SK-MEL-5 (cell line): ENCODE results near the gene MSN. TPM values are rescaled to one million over a fixed set of nuclear protein-coding genes. Genes with fewer than 3 reads are reported as not detected.
"Not testable (repeated sequence)": the region's sequence is repeated elsewhere in the genome, so short reads cannot be mapped to it uniquely, and the experiment has no call there.

ENCODE experiments used
- DNase-seq: peaks from one replicate; pipeline ENCODE4 v3.0.0-alpha.2; 2016; ENCODE audit warnings: low read depth, low spot score
- in situ Hi-C: cut with HindIII; loops from 2 replicates; pipeline ENCODE4 v1.10.0; 2016; ENCODE audit warnings: low sequenced_read_pairs, high pct_unique_total_duplicates, low pct_unique_long_range_greater_than_20kb
- total RNA-seq: library from RNA; depleted of rRNA; stranded (reverse); fragments of >200 nt; shearing (Covaris generic); gene quantifications from 2 replicates; pipeline ENCODE4 v1.2.3, GENCODE V29; 2014; rRNA removed

MSN gene
- total RNA-seq, 1 experiment from 2014 or later, result 126 TPM

GRCh38 chrX:65750674-65751469 lies 83.4 kb downstream of the MSN start:
- in situ Hi-C loops, result no loop called here
- no peak for DNase-seq

- DNase-seq, result no peak
- in situ Hi-C loops, result no loop called here
These were observed 84.1 kb downstream of the MSN start for GRCh38 chrX:65751519-65751918.

- in situ Hi-C loops, result no loop called here
- no peak for DNase-seq
These were observed 84.8 kb downstream of the MSN start for GRCh38 chrX:65752294-65752693.

- no peak for DNase-seq
- in situ Hi-C loops, result no loop called here
These were observed 88.3 kb downstream of the MSN start for GRCh38 chrX:65755786-65756185.

- no peak for DNase-seq
- in situ Hi-C loops, result no loop called here
These were observed 90.5 kb downstream of the MSN start for GRCh38 chrX:65757943-65758342.

- DNase-seq, result no peak
These were observed 91.1 kb downstream of the MSN start for GRCh38 chrX:65758505-65758904.

GRCh38 chrX:65759525-65759924 lies 92.1 kb downstream of the MSN start:
- DNase-seq, in situ Hi-C loops: not testable (repeated sequence)

More at GRCh38 chrX:65758505-65758904, 91.1 kb downstream of the MSN start:
- in situ Hi-C loops, result no loop called here

GRCh38 chrX:65769564-65770292 lies 102.3 kb downstream of the MSN start:
- no peak for DNase-seq
- in situ Hi-C loops, result no loop called here

GRCh38 chrX:65772842-65773241 lies 105.4 kb downstream of the MSN start:
- in situ Hi-C loops, result no loop called here
- DNase-seq, result no peak

- DNase-seq, result no peak
- in situ Hi-C loops, result no loop called here
These were observed 114.4 kb downstream of the MSN start for GRCh38 chrX:65781845-65782244.

- no peak for DNase-seq
- in situ Hi-C loops, result no loop called here
These were observed 116.3 kb downstream of the MSN start for GRCh38 chrX:65783746-65784145.

Other genes with a start within 250 kb of the MSN start
- 31.4 and 33.0 TPM in 2 replicates for gene LAS1L, start 132.9 kb upstream of the MSN start, total RNA-seq